Measurements from ENCODE around the gene FLRT2. TPM values are rescaled to one million over a fixed set of nuclear protein-coding genes. Genes with fewer than 3 reads are reported as not detected.

Gene FLRT2
- total and polyA plus RNA-seq, 7 donors, result 0.60 to 13.0 (median 3.0) TPM

DNA sequence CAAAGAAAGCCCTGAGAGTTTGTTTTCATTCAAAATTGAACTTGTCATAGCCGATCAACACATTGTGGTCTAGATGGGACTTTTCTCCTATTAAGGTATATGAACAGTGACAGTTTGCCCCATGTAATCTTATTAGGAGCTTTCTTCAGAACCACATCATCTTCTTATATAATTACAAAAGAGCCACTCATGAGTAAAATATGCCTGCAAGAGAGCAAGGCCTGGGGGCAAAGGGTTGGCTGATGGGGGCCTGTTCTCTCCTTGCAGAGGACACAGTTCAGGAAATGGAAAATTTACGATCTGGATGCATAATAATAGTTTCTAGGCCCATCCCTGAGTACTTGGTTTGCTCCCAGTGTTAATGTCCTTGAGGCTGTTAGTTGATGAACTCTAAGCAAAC, 87.8 kb downstream of the FLRT2 start:
- Histone ChIP-seq H3K27ac (no peak overlapping the region), H3K27me3 (no peaks in the 10 kb centered on the region), H3K4me3 (no peak overlapping the region), H3K4me1 (no peaks in the 10 kb centered on the region), H3K9me3 (no peaks in the 10 kb centered on the region), H3K36me3 (peaks cover 0 to 6% (median 0%) of the 10 kb centered on the region in 4 donors)
- 54 to 80% methylated on average over 2 of the region's 2 CpGs for WGBS, 2 donors
- intact Hi-C loops (cut with DNase I), result no loop called here
- TF ChIP-seq CTCF (IDR thresholded peaks at IDR 0.05) (no peak), POLR2A (IDR thresholded peaks at IDR 0.05) (no peak), POLR2AphosphoS5 (IDR thresholded peaks at IDR 0.05) (no peak), EP300 (IDR thresholded peaks at IDR 0.05) (no peak)
- no peak for DNase-seq

DNA sequence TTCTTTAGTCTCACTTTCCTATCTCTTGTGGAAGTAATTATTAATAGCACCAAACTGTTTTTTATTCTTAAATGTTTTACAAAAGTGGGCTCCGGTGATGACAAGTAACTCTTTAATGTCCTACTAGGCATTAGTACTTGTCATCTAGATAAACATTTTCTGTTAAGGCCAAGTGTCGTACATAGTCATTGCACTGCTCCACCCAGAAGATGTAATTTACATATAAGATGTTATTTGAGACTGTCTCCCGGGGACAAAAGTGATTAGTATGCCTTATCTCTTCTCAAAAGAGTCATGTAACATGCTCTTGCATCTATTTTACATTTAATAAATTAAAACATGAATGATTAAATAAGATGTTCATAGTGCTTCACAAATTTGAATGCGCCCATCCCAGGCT, 88.4 kb downstream of the FLRT2 start:
- Histone ChIP-seq H3K27ac (no peak overlapping the region), H3K36me3 (peaks cover 0 to 6% (median 0%) of the 10 kb centered on the region in 4 donors), H3K27me3 (no peaks in the 10 kb centered on the region), H3K9me3 (no peaks in the 10 kb centered on the region), H3K4me3 (no peak overlapping the region), H3K4me1 (no peaks in the 10 kb centered on the region)
- intact Hi-C loops (cut with DNase I), result no loop called here
- TF ChIP-seq CTCF (IDR thresholded peaks at IDR 0.05) (no peak), EP300 (IDR thresholded peaks at IDR 0.05) (no peak), POLR2AphosphoS5 (IDR thresholded peaks at IDR 0.05) (no peak), POLR2A (IDR thresholded peaks at IDR 0.05) (no peak)
- 79 to 90% methylated on average over 4 of the region's 4 CpGs for whole genome bisulfite sequencing, 2 donors
- DNase-seq, result no peak

- H3K4me3 ChIP-seq, result no peak overlapping the region
- no peaks in the 10 kb centered on the region for H3K27me3 ChIP-seq
- H3K27ac ChIP-seq, result no peak overlapping the region
- intact Hi-C loops (cut with DNase I), result no loop called here
- TF ChIP-seq EP300 (IDR thresholded peaks at IDR 0.05) (no peak), POLR2A (IDR thresholded peaks at IDR 0.05) (no peak), POLR2AphosphoS5 (IDR thresholded peaks at IDR 0.05) (no peak), CTCF (IDR thresholded peaks at IDR 0.05) (no peak)
- no peaks in the 10 kb centered on the region for H3K9me3 ChIP-seq
- H3K4me1 ChIP-seq, result no peaks in the 10 kb centered on the region
- H3K36me3 ChIP-seq, result peaks cover 0 to 6% (median 0%) of the 10 kb centered on the region in 4 donors
- 73 to 90% methylated on average over 3 of the region's 3 CpGs for WGBS, 2 donors
- DNase-seq, result no peak
Measured at GRCh38 chr14:85618978-85619377, 89.0 kb downstream of the FLRT2 start.

GRCh38 chr14:85619851-85620250, 89.9 kb downstream of the FLRT2 start:
- H3K27ac ChIP-seq, result no peak overlapping the region
- 41 to 60% methylated on average over 6 of the region's 6 CpGs for WGBS, 2 donors
- DNase-seq, result no peak
- H3K27me3 ChIP-seq, result no peaks in the 10 kb centered on the region
- no peak overlapping the region for H3K4me3 ChIP-seq
- intact Hi-C loops (cut with DNase I), result no loop called here
- peaks cover 0 to 6% (median 0%) of the 10 kb centered on the region in 4 donors for H3K36me3 ChIP-seq
- TF ChIP-seq EP300 (IDR thresholded peaks at IDR 0.05), result no peak
- TF ChIP-seq POLR2AphosphoS5 (IDR thresholded peaks at IDR 0.05), result no peak
- no peak for TF ChIP-seq CTCF (IDR thresholded peaks at IDR 0.05)
- TF ChIP-seq POLR2A (IDR thresholded peaks at IDR 0.05), result no peak
- no peaks in the 10 kb centered on the region for H3K4me1 ChIP-seq
- H3K9me3 ChIP-seq, result no peaks in the 10 kb centered on the region

DNA sequence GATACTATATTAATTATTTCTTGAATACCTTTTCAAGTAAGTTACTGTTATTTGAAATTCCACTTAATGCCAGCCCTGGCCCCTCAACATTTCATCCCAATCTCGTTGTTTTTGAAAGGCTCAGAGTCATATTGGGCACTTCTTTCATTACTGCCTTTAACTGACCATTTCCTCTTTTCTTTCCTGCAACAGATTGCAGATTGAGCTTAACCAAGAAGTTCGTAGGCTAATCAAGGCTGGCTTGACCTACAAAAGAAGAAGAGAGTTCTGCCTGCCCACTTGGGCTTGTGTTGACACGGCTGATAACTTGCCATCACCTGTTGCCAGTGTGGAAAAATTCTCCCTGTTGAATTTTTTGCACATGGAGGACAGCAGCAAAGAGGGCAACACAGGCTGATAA, 91.0 kb downstream of the FLRT2 start:
- H3K27ac ChIP-seq, result no peak overlapping the region
- intact Hi-C loops (cut with DNase I), result no loop called here
- WGBS, 2 donors, result 47 to 78% methylated on average over 3 of the region's 3 CpGs
- H3K4me3 ChIP-seq, result no peak overlapping the region
- H3K36me3 ChIP-seq, result peaks cover 0 to 6% (median 0%) of the 10 kb centered on the region in 4 donors
- H3K9me3 ChIP-seq, result no peaks in the 10 kb centered on the region
- no peaks in the 10 kb centered on the region for H3K4me1 ChIP-seq
- no peaks in the 10 kb centered on the region for H3K27me3 ChIP-seq
- no peak for DNase-seq
- no peak for TF ChIP-seq POLR2AphosphoS5 (IDR thresholded peaks at IDR 0.05)
- no peak for TF ChIP-seq EP300 (IDR thresholded peaks at IDR 0.05)
- TF ChIP-seq CTCF (IDR thresholded peaks at IDR 0.05), result no peak
- no peak for TF ChIP-seq POLR2A (IDR thresholded peaks at IDR 0.05)
